ENCODE measurements around the gene RPP40. TPM values are rescaled to one million over a fixed set of nuclear protein-coding genes. Genes with fewer than 3 reads are reported as not detected.
"Not testable (repeated sequence)": the region's sequence is repeated elsewhere in the genome, so short reads cannot be mapped to it uniquely, and the experiment has no call there.

The RPP40 gene
- total RNA-seq, 1 donor from 2014 or later = 9.1 TPM

- no peak for DNase-seq (ENCODE audit: low read depth)
These were observed 16.3 kb upstream of the RPP40 start for GRCh38 chr6:5020142-5020541.

GRCh38 chr6:5014072-5014561 lies 10.3 kb upstream of the RPP40 start:
- DNase-seq (ENCODE audit: low read depth) = no peak

GRCh38 chr6:5012519-5012918 lies 8.7 kb upstream of the RPP40 start:
- DNase-seq (ENCODE audit: low read depth) = no peak

GRCh38 chr6:5011346-5011745 lies 7.5 kb upstream of the RPP40 start:
- no peak for DNase-seq (ENCODE audit: low read depth)

GRCh38 chr6:5007531-5007930 lies 3.7 kb upstream of the RPP40 start:
- no peak for DNase-seq (ENCODE audit: low read depth)

GRCh38 chr6:5006222-5006621 lies 2.4 kb upstream of the RPP40 start:
- no peak for DNase-seq (ENCODE audit: low read depth)

- not testable (repeated sequence) for DNase-seq (ENCODE audit: low read depth)
These were observed 1.2 kb upstream of the RPP40 start for GRCh38 chr6:5005038-5005433.

GRCh38 chr6:5004373-5005037 lies 668 bp upstream of the RPP40 start:
- no peak for DNase-seq (ENCODE audit: low read depth)

GRCh38 chr6:4999586-4999985 lies 4.3 kb downstream of the RPP40 start:
- no peak for DNase-seq (ENCODE audit: low read depth)

GRCh38 chr6:4997862-4998261 lies 6.0 kb downstream of the RPP40 start:
- DNase-seq (ENCODE audit: low read depth) = no peak

GRCh38 chr6:4994741-4995140 lies 9.1 kb downstream of the RPP40 start:
- DNase-seq (ENCODE audit: low read depth) = no peak

GRCh38 chr6:4987432-4987831 lies 16.4 kb downstream of the RPP40 start:
- no peak for DNase-seq (ENCODE audit: low read depth)

- no peak for DNase-seq (ENCODE audit: low read depth)
These were observed 16.8 kb downstream of the RPP40 start for GRCh38 chr6:4986999-4987398.

GRCh38 chr6:4983322-4983721 lies 20.5 kb downstream of the RPP40 start:
- no peak for DNase-seq (ENCODE audit: low read depth)

- no peak for DNase-seq (ENCODE audit: low read depth)
These were observed 22.1 kb downstream of the RPP40 start for GRCh38 chr6:4981761-4982160.

- no peak for DNase-seq (ENCODE audit: low read depth)
These were observed 24.4 kb downstream of the RPP40 start for GRCh38 chr6:4979426-4979825.

GRCh38 chr6:4977468-4977867 lies 26.4 kb downstream of the RPP40 start:
- no peak for DNase-seq (ENCODE audit: low read depth)

GRCh38 chr6:4975506-4975905 lies 28.3 kb downstream of the RPP40 start:
- DNase-seq (ENCODE audit: low read depth) = no peak

GRCh38 chr6:4974962-4975361 lies 28.9 kb downstream of the RPP40 start:
- DNase-seq (ENCODE audit: low read depth) = no peak

GRCh38 chr6:4973982-4974745 lies 29.7 kb downstream of the RPP40 start:
- peak; percentile 15 for DNase-seq (ENCODE audit: low read depth)

GRCh38 chr6:4973415-4973814 lies 30.4 kb downstream of the RPP40 start:
- DNase-seq (ENCODE audit: low read depth) = no peak

- DNase-seq (ENCODE audit: low read depth) = no peak
These were observed 31.4 kb downstream of the RPP40 start for GRCh38 chr6:4972438-4972837.

GRCh38 chr6:4971851-4972250 lies 32.0 kb downstream of the RPP40 start:
- no peak for DNase-seq (ENCODE audit: low read depth)
